Calu3 (cell line): ENCODE data around the gene PPM1D. TPM values are rescaled to one million over a fixed set of nuclear protein-coding genes. Genes with fewer than 3 reads are reported as not detected.
"Not testable (repeated sequence)": the region's sequence is repeated elsewhere in the genome, so short reads cannot be mapped to it uniquely, and the experiment has no call there.

ENCODE experiments used
- BruUV-seq: library from RNA; stranded (reverse); fragments of 400-500 nt; replicated peaks from 2 replicates; lab custom pipeline; 2021; lab: Mats Ljungman, UMichigan
- CTCF ChIA-PET: fragments of 300-600 bp; sonication (Branson Sonifier 250); formaldehyde crosslinking; loops from one replicate; lab custom pipeline; 2022; ENCODE audit warnings: antibody characterized with exemption; lab: Charles Lee
- DNase-seq: peaks from one replicate; pipeline ENCODE4 v3.0.0; 2022
- H3K27ac Mint-ChIP-seq: one replicate; pipeline ENCODE4 v1.8.0; 2022; ENCODE audit warnings: mixed read lengths; ENCODE audit not compliant: unreplicated experiment
- H3K27me3 Mint-ChIP-seq: one replicate; pipeline ENCODE4 v1.8.0; 2022; ENCODE audit warnings: mixed read lengths; ENCODE audit not compliant: unreplicated experiment
- H3K36me3 Mint-ChIP-seq: one replicate; pipeline ENCODE4 v1.8.0; 2022; ENCODE audit warnings: mild to moderate bottlenecking, moderate library complexity, mixed read lengths; ENCODE audit not compliant: insufficient read depth, unreplicated experiment
- H3K4me1 Mint-ChIP-seq: one replicate; pipeline ENCODE4 v1.8.0; 2022; ENCODE audit warnings: mild to moderate bottlenecking, low read depth, mixed read lengths; ENCODE audit not compliant: unreplicated experiment
- H3K4me3 Mint-ChIP-seq: one replicate; pipeline ENCODE4 v1.8.0; 2022; ENCODE audit warnings: mild to moderate bottlenecking, low read depth, moderate library complexity, mixed read lengths; ENCODE audit not compliant: unreplicated experiment
- H3K9me3 Mint-ChIP-seq: one replicate; pipeline ENCODE4 v1.8.0; 2022; ENCODE audit warnings: low read depth, mixed read lengths; ENCODE audit not compliant: unreplicated experiment
- intact Hi-C: fragments of 100-400 bp; cut with micrococcal nuclease; formaldehyde crosslinking; loops from one replicate; pipeline ENCODE4 v1.10.0; 2022; ENCODE audit not compliant: unreplicated experiment
- total RNA-seq: library from RNA; stranded (reverse); gene quantifications from 2 replicates; pipeline ENCODE4 v1.2.3, GENCODE V29; 2022
- TF ChIP-seq, protein P1 (sequence below): fragments of 200-600 bp; IDR thresholded peaks from one replicate; pipeline ENCODE4 v1.8.0; 2022; ENCODE audit warnings: antibody characterized with exemption; ENCODE audit not compliant: unreplicated experiment

Gene PPM1D
- total RNA-seq, 1 experiment from 2014 or later = 7.6 TPM

DNA sequence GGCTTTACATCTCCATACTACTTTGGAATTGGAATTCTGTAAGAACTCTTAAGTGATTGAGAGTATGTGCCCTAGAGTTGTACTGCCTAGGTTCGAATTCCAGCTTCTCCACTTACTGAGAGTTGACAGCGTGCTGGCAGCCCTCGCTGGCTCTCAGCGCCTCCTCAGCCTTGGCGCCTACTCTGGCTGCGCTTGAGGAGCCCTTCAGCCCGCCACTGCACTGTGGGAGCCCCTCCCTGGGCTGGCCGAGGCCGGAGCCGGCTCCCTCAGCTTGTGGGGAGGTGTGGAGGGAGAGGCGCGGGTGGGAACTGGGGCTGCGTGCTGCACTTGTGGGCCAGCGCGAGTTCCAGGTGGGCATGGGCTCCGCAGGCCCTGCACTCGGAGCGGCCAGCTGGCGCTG, 13.3 kb downstream of the PPM1D start:
- CTCF ChIA-PET = no interaction called here
- intact Hi-C loops = no loop called here

DNA sequence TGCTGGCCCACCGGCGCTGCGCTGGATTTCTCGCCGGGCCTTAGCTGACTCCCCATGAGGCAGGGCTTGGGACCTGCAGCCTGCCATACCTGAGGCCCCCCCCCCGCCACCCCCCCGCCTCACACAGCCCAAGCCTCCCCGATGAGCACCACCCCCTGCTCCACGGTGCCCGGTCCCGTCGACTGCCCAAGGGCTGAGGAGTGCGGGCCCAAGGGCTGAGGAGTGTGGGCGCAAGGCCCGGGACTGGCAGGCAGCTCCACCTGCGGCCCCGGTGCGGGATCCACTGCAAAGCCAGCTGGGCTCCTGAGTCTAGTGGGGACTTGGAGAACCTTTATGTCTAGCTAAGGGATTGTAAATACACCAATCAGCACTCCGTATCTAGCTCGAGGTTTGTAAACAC, 13.8 kb downstream of the PPM1D start:
- H3K27me3 Mint-ChIP-seq, H3K4me1 Mint-ChIP-seq, H3K27ac Mint-ChIP-seq, H3K9me3 Mint-ChIP-seq, DNase-seq, H3K36me3 Mint-ChIP-seq, BruUV-seq, intact Hi-C loops, H3K4me3 Mint-ChIP-seq: not testable (repeated sequence)
- CTCF ChIA-PET = interaction anchor here (1.1 kb wide), 1 partner anchor 13 kb away, joined by 3 read pairs; no protein-coding TSS in a partner anchor

More for the DNA sequence above, 13.3 kb downstream of the PPM1D start:
- no peak overlapping the region for H3K27ac Mint-ChIP-seq
- no peak for DNase-seq
- TF ChIP-seq, protein P1, sequence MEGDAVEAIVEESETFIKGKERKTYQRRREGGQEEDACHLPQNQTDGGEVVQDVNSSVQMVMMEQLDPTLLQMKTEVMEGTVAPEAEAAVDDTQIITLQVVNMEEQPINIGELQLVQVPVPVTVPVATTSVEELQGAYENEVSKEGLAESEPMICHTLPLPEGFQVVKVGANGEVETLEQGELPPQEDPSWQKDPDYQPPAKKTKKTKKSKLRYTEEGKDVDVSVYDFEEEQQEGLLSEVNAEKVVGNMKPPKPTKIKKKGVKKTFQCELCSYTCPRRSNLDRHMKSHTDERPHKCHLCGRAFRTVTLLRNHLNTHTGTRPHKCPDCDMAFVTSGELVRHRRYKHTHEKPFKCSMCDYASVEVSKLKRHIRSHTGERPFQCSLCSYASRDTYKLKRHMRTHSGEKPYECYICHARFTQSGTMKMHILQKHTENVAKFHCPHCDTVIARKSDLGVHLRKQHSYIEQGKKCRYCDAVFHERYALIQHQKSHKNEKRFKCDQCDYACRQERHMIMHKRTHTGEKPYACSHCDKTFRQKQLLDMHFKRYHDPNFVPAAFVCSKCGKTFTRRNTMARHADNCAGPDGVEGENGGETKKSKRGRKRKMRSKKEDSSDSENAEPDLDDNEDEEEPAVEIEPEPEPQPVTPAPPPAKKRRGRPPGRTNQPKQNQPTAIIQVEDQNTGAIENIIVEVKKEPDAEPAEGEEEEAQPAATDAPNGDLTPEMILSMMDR = no peak
- no peaks in the 10 kb centered on the region for H3K27me3 Mint-ChIP-seq
- no peak overlapping the region for H3K4me3 Mint-ChIP-seq
- BruUV-seq = no TSS peak
- H3K9me3 Mint-ChIP-seq = no peaks in the 10 kb centered on the region
- H3K4me1 Mint-ChIP-seq = no peaks in the 10 kb centered on the region
- H3K36me3 Mint-ChIP-seq = no peaks in the 10 kb centered on the region

DNA sequence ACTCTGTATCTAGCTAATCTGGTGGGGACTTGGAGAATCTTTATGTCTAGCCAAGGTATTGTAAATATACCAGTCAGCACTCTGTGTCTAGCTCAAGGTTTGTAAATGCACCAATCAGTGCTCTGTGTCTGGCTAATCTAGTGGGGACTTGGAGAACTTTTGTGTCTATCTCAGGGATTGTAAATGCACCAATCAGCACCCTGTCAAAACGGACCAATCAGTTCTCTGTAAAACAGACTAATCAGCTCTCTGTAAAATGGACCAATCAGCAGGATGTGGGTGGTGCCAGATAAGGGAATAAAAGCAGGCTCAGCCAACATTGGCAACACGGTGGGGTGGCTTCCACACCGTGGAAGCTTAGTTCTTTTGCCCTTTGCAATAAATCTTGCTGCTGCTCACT, 14.3 kb downstream of the PPM1D start:
- H3K4me3 Mint-ChIP-seq, H3K27ac Mint-ChIP-seq, H3K27me3 Mint-ChIP-seq, DNase-seq, BruUV-seq, H3K36me3 Mint-ChIP-seq, H3K9me3 Mint-ChIP-seq, H3K4me1 Mint-ChIP-seq, intact Hi-C loops: not testable (repeated sequence)
- CTCF ChIA-PET = interaction anchor here (1.1 kb wide), 1 partner anchor 13 kb away, joined by 3 read pairs; no protein-coding TSS in a partner anchor

- CTCF ChIA-PET = interaction anchor here (1.1 kb wide), 1 partner anchor 14 kb away, joined by 3 read pairs; no protein-coding TSS in a partner anchor
- intact Hi-C loops = no loop called here
Measured at GRCh38 chr17:60615108-60615507, 15.1 kb downstream of the PPM1D start.

GRCh38 chr17:60615840-60616239, 15.8 kb downstream of the PPM1D start:
- Mint-ChIP-seq H3K9me3 (no peaks in the 10 kb centered on the region), H3K27ac (no peak overlapping the region), H3K36me3 (no peaks in the 10 kb centered on the region), H3K4me3 (no peak overlapping the region), H3K27me3 (no peaks in the 10 kb centered on the region), H3K4me1 (no peaks in the 10 kb centered on the region)
- DNase-seq = no peak
- no TSS peak for BruUV-seq
- CTCF ChIA-PET = no interaction called here
- TF ChIP-seq, protein P1 = no peak
- intact Hi-C loops = no loop called here

More at GRCh38 chr17:60615108-60615507, 15.1 kb downstream of the PPM1D start:
- Mint-ChIP-seq H3K36me3 (no peaks in the 10 kb centered on the region), H3K9me3 (no peaks in the 10 kb centered on the region), H3K27me3 (no peaks in the 10 kb centered on the region), H3K27ac (no peak overlapping the region), H3K4me1 (no peaks in the 10 kb centered on the region), H3K4me3 (no peak overlapping the region)
- no TSS peak for BruUV-seq
- TF ChIP-seq, protein P1 = no peak
- no peak for DNase-seq
